Measurements from ENCODE around the gene HRCT1.
"Not testable (repeated sequence)": the region's sequence is repeated elsewhere in the genome, so short reads cannot be mapped to it uniquely, and the experiment has no call there.

HRCT1 gene

DNA sequence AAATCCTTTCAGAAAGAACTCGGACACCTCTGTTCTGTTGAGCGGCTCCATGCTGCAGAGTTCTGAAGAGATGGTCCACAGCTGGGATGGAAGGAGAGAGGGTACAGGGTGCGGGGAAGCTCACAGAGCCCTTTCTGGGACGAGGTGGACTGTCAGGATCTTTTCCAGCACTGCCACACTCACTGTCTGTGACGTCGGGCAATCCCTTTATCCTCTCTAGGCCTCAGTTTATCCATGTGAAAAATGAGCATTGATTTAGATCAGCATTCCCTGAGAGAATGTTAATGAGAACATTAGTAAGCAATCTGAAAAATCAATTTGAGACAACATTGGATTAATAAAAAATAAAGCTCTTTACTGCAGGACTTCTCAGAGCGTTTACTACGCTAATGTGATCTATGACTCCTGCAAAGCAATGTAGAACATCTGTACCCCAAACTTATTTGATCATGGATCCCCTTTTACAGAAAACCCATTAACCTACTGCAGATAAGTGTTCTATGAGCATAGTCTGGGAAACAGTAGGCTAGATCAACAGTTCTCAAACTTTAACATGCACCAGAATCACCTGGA is 35.6 kb upstream of the HRCT1 start, which contains the start of gene OR13J1:
Gene OR13J1, minus strand, starts transcription at position 51 of the 573 bp plus-strand sequence. Its CDS starts 0 bp downstream, at position 51.
- no peak within 1 kb of the TSS for H3K4me3 Mint-ChIP-seq
- no peaks in the 10 kb centered on the region for H3K9me3 Mint-ChIP-seq
- CTCF ChIA-PET = interaction anchor here (2.5 kb wide), 1 partner anchor 12 kb away, joined by 6 read pairs; no protein-coding TSS in a partner anchor
- no peaks in the 10 kb centered on the region for H3K36me3 Mint-ChIP-seq
- DNase-seq = no peak
- no peak within 1 kb of the TSS for H3K27ac Mint-ChIP-seq
- no peaks in the 10 kb centered on the region for H3K4me1 Mint-ChIP-seq
- peaks cover 7% of the 10 kb centered on the region for H3K27me3 Mint-ChIP-seq

DNA sequence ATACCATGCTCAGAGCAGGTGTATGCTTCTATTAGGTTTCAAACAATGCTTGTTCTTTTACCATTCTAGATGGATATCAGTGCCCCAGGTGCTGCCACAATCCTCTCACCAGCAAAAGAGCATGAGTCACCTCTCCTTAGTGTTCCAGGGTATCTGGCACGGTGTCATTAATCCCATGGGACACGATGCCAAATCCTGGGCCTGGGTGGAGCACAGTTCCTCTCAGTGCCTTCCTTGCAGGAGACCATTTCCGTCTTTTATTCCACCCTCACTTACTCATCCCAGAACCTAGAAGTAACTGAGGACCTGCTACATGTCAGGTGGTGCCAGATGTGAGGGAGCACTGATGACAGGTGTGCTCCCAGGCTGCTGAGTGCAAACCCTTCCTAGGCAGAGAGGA is 34.5 kb upstream of the HRCT1 start:
- no peaks in the 10 kb centered on the region for H3K36me3 Mint-ChIP-seq
- no peak overlapping the region for H3K27ac Mint-ChIP-seq
- no peak for DNase-seq
- no peaks in the 10 kb centered on the region for H3K4me1 Mint-ChIP-seq
- H3K9me3 Mint-ChIP-seq = no peaks in the 10 kb centered on the region
- H3K27me3 Mint-ChIP-seq = peaks cover 11% of the 10 kb centered on the region
- H3K4me3 Mint-ChIP-seq = no peak overlapping the region
- CTCF ChIA-PET = interaction anchor here (2.5 kb wide), 1 partner anchor 11 kb away, joined by 6 read pairs; no protein-coding TSS in a partner anchor

DNA sequence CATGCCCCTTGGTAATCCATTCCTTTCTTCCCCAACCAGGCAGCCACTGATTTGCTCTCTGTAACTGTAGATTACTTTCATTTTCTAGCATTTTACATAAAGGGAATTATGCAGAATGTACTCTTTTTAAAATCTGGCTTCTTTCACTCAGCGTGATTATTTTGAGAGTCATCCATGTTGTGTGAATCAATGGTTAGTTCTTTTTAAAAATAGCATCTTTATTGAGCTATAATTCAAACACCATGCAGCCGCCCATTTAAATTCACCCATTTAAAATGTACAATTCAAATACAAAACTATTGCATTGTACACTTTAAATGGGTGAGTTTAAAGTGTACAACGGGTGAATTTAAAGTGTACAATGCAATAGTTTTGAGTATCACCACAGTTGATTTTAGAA is 33.5 kb upstream of the HRCT1 start:
- no peak for DNase-seq
- no peaks in the 10 kb centered on the region for H3K4me1 Mint-ChIP-seq
- H3K27me3 Mint-ChIP-seq = peaks cover 13% of the 10 kb centered on the region
- peaks cover under 1% of the 10 kb centered on the region for H3K36me3 Mint-ChIP-seq
- CTCF ChIA-PET = interaction anchor here (0.6 to 2.5 kb wide), 2 partner anchors 10 to 225 kb away, joined by 3 to 6 read pairs; no protein-coding TSS in a partner anchor
- no peak overlapping the region for H3K4me3 Mint-ChIP-seq
- peaks cover 6% of the 10 kb centered on the region for H3K9me3 Mint-ChIP-seq
- no peak overlapping the region for H3K27ac Mint-ChIP-seq

DNA sequence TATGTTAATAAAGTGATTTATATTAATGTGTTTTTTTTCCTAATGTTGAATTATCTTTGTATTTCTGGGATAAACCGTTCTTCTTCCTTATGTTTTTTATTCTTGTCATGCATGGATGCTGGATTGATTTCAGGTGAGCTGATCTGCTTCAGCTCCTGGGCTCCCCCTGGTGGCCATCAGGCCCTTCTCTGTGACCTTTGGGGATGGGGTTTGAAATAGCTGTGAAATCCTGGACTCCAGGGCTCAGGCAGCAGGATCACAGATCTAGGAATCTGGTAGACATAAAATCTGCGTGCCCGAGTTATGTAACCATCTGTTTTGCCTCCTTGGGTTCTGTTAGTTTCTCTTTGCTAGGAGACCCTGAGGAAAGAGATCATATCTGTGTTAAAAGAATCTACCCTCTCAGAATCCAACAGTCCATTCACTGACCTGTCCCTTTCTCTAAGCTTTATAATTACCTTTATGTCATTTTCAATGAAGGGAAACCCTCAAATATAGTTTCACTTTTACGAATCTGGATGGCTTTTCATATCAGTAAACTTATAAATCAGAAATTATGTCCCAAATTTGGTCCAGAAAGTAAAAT is 23.6 kb upstream of the HRCT1 start:
- Mint-ChIP-seq H3K27ac (no peak overlapping the region), H3K4me3 (no peak overlapping the region), H3K27me3 (peaks cover 41% of the 10 kb centered on the region), H3K36me3 (peaks cover 2% of the 10 kb centered on the region), H3K9me3 (peaks cover 6% of the 10 kb centered on the region), H3K4me1 (no peaks in the 10 kb centered on the region)
- DNase-seq = peak; percentile 85
- CTCF ChIA-PET = interaction anchor here (0.7 to 3.0 kb wide), 32 partner anchors 9 to 279 kb away, joined by 3 to 61 read pairs (median 4); partner anchors contain the start of genes ARHGEF39, FAM221B, GBA2 and HINT2

DNA sequence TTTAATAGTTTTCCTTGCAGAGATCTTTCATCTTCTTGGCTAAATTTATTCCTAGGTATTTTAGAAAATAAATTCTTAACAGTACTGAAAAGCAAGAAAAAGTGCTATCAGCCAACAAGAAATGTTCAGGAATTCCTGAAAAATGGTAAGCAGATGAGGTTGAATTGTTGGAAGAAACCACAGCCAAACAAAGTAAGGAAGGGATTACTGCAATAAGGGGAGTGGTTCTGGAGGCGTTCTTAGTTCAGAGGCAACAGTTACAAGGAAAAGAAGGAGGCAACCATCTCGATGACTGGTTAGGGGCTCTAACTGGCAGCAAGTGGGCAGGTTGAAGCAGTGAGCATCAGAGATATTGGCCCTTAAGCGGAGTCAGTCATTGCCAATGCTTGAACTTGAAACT is 23.0 kb upstream of the HRCT1 start:
- no peaks in the 10 kb centered on the region for H3K4me1 Mint-ChIP-seq
- H3K9me3 Mint-ChIP-seq = no peaks in the 10 kb centered on the region
- no peak for DNase-seq
- CTCF ChIA-PET = interaction anchor here (0.8 to 3.0 kb wide), 14 partner anchors 9 to 221 kb away, joined by 3 to 61 read pairs (median 6); partner anchors contain the start of genes FAM221B, GBA2, RGP1 and TMEM8B
- H3K27me3 Mint-ChIP-seq = peaks cover 37% of the 10 kb centered on the region
- no peaks in the 10 kb centered on the region for H3K36me3 Mint-ChIP-seq
- no peak overlapping the region for H3K4me3 Mint-ChIP-seq
- H3K27ac Mint-ChIP-seq = no peak overlapping the region

DNA sequence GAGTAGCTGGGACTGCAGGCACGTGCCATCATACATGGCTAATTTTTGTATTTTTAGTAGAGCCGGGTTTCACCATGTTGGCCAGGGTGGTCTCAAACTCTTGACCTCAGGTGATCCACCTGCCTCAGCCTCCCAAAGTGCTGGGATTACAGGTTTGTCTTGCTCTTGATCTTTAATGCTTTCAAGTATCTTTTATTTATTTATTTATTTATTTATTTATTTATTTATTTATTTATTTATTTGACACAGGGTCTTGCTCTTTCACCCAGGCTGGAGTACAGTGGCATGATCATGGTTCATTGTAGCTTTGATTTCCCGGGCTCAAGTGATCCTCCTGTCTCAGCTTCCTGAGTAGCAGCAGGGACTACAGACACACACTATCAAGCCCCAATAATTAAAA is 21.1 kb upstream of the HRCT1 start:
- peaks cover 33% of the 10 kb centered on the region for H3K27me3 Mint-ChIP-seq
- CTCF ChIA-PET = interaction anchor here (1.9 kb wide), 1 partner anchor 95 kb away, joined by 7 read pairs; no protein-coding TSS in a partner anchor
- not testable (repeated sequence) for H3K4me1 Mint-ChIP-seq, H3K4me3 Mint-ChIP-seq, H3K9me3 Mint-ChIP-seq, H3K36me3 Mint-ChIP-seq, H3K27ac Mint-ChIP-seq, DNase-seq

DNA sequence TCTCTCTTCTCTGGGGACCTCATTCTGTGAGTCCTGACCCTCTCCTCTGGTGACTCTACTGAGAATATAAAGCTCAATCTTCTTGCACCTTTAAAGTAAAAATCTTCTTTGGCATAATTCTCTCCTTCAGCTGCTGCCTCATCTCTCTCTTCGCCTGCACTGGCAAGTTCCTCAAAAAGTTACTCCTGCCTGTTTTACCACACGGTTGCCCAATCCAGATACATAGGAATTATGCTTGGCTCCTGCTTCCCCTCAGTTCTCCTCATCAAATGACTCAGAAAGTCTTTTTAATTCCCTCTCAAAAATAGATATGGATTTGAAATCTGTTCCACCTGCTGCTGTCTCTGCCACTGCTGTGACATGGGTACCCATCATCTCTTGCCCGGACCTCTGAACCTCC is 14.4 kb upstream of the HRCT1 start:
- CTCF ChIA-PET = interaction anchor here (0.6 to 2.0 kb wide), 3 partner anchors 9 to 11 kb away, joined by 3 to 10 read pairs (median 4); no protein-coding TSS in a partner anchor
- DNase-seq = no peak
- Mint-ChIP-seq H3K9me3 (no peaks in the 10 kb centered on the region), H3K4me1 (no peaks in the 10 kb centered on the region), H3K27me3 (peaks cover 49% of the 10 kb centered on the region), H3K36me3 (no peaks in the 10 kb centered on the region), H3K27ac (no peak overlapping the region), H3K4me3 (no peak overlapping the region)

DNA sequence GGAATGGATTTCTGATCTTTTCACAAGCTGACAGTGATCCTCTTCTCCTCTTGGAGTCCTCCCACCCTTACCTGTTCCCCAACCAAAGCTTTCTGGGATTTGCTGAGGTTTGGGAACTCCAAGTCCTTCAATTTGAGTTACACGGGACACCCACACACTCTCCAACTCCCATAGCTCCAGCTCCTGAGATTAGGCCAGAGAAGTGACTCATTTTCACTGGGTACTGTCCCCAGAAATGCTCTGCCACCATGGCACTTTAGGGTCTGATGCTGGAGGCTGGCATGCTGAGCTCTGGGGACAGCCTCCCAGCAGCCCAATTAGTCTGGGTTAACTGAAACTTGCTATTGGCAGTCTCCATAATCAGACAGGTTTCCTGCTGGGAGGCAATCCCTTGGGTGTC is 14.0 kb upstream of the HRCT1 start:
- Mint-ChIP-seq H3K27me3 (peaks cover 49% of the 10 kb centered on the region), H3K9me3 (no peaks in the 10 kb centered on the region), H3K27ac (no peak overlapping the region), H3K4me3 (no peak overlapping the region), H3K4me1 (no peaks in the 10 kb centered on the region), H3K36me3 (no peaks in the 10 kb centered on the region)
- CTCF ChIA-PET = interaction anchor here (0.6 to 2.0 kb wide), 3 partner anchors 10 to 11 kb away, joined by 3 to 10 read pairs (median 4); no protein-coding TSS in a partner anchor
- no peak for DNase-seq

DNA sequence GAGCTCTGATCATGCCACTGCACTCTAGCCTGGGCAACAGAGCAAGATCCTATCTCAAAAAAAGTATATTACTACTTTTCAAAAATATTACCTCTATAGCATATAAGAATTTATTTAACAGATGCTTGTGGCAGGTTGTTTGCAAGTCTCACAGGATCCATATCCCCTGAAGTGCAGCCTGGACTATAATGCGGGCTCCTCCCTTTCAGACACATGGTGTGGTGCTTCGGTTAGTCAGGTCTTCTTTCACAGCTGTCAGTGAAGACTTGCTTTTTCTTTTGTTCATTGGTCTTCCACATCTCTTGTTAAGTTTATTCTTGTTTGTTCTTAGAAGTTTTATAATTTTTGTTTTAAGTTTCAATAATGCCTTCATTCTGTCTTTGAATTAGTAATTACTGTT is 9.4 kb upstream of the HRCT1 start:
- CTCF ChIA-PET = interaction anchor here (0.6 to 1.1 kb wide), 3 partner anchors 57 to 342 kb away, joined by 3 read pairs; no protein-coding TSS in a partner anchor
- no peaks in the 10 kb centered on the region for H3K36me3 Mint-ChIP-seq
- no peak for DNase-seq

DNA sequence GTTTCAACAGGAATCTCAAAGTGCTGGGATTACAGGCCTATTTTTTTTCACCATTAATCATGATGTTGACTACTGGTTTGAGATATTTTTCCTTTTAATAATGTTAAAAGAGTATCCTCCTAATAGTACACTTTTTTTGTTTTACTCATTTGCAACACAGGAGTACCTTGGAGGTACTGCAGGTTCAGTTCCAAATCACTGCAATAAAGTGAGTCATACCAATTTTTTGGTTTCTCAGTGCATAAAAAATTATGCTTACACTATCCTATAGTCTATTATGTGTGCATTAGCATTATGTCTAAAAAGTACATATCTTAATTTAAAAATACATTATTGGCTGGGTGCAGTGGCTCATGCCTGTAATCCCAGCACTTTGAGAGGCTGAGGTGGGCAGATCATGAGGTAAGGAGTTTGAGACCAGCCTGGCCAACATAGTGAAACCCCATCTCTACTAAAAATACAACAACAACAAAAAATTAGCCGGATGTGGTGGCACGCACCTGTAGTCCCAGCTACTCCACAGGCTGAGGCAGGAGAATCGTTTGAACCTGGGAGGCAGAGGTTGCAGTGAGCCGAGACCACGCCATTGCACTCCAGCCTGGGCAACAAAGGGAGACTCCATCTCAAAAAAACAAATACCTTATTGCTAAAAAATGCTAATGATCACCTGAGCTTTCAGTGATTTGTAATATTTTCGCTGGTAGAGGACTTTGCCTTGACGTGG is 8.5 kb upstream of the HRCT1 start:
- not testable (repeated sequence) for H3K4me3 Mint-ChIP-seq, H3K9me3 Mint-ChIP-seq, H3K27ac Mint-ChIP-seq, H3K36me3 Mint-ChIP-seq, H3K4me1 Mint-ChIP-seq, DNase-seq
- H3K27me3 Mint-ChIP-seq = peaks cover 31% of the 10 kb centered on the region
- CTCF ChIA-PET = interaction anchor here (1.1 to 1.7 kb wide), 5 partner anchors 9 to 126 kb away, joined by 3 to 4 read pairs (median 3); no protein-coding TSS in a partner anchor

More for the DNA sequence above, 9.4 kb upstream of the HRCT1 start:
- Mint-ChIP-seq H3K9me3 (no peaks in the 10 kb centered on the region), H3K27ac (no peak overlapping the region), H3K4me1 (no peaks in the 10 kb centered on the region), H3K4me3 (no peak overlapping the region), H3K27me3 (peaks cover 38% of the 10 kb centered on the region)

DNA sequence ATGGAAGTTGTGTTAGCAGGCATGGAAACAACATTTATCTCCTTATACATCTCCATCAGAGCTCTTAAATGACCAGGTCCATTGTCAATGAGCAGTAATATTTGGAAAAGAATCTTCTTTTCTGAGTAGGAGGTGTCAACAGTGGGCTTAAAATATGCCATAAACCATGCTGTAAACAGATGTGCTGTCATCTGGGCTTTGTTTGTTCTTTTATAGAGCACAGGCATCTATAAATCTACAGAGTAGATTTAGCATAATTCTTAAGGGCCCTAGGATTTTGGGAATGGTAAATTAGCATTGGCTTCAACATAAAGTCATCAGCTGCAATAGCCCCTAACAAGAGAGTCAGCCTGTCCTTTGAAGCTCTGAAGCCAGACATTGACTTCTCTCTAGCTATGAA is 7.7 kb upstream of the HRCT1 start:
- Mint-ChIP-seq H3K27me3 (peaks cover 25% of the 10 kb centered on the region), H3K27ac (no peak overlapping the region), H3K4me3 (no peak overlapping the region), H3K4me1 (peaks cover 3% of the 10 kb centered on the region), H3K9me3 (no peaks in the 10 kb centered on the region), H3K36me3 (no peaks in the 10 kb centered on the region)
- CTCF ChIA-PET = interaction anchor here (0.9 to 1.7 kb wide), 7 partner anchors 10 to 151 kb away, joined by 3 to 4 read pairs (median 3); no protein-coding TSS in a partner anchor
- no peak for DNase-seq

DNA sequence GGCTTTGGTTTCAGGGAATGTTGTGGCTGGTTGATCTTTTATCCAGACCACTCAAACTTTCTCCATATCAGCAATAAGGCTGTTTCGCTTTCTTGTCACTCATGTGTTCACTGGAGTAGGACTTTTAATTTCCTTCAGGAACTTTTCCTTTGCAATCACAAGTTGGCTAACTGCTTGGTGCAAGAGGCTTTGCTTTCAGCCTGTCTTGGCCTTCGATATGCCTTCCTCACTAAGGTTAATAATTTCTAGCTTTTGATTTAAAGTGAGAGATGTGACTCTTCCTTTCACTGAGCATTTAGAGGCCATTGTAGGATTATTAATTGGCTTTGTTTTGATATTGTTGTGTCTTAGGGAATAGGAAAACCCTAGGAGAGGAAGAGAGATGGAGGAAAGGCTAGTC is 7.0 kb upstream of the HRCT1 start:
- Mint-ChIP-seq H3K36me3 (no peaks in the 10 kb centered on the region), H3K27ac (no peak overlapping the region), H3K9me3 (no peaks in the 10 kb centered on the region), H3K4me1 (peaks cover 3% of the 10 kb centered on the region), H3K4me3 (no peak overlapping the region), H3K27me3 (peaks cover 25% of the 10 kb centered on the region)
- no peak for DNase-seq
- CTCF ChIA-PET = interaction anchor here (0.6 to 1.7 kb wide), 6 partner anchors 17 to 177 kb away, joined by 3 to 4 read pairs (median 4); no protein-coding TSS in a partner anchor

DNA sequence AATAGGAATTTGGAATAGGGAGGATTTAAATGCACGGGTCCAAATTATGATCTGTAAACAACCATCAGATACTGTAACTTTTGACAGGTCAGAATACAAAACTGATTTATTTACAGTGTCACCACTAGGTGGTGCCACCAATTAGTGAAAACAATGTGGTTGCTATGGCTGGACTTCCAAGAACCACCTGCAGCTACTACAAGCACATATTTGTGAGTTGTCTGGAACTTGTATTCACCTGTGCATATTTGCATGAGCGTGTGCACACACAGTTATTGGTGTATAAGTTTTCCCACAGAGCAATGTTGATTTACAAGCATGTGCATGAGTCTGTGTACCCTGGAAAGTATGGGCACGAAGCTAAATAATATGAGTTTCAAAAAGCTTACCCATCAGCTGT is 3.0 kb upstream of the HRCT1 start:
- Mint-ChIP-seq H3K27ac (no peak overlapping the region), H3K4me3 (no peak overlapping the region), H3K4me1 (peaks cover 18% of the 10 kb centered on the region), H3K36me3 (no peaks in the 10 kb centered on the region), H3K9me3 (no peaks in the 10 kb centered on the region), H3K27me3 (peaks cover 22% of the 10 kb centered on the region)
- CTCF ChIA-PET = interaction anchor here (0.7 to 4.5 kb wide), 27 partner anchors 9 to 200 kb away, joined by 3 to 132 read pairs (median 4); partner anchors contain the start of gene OR2S2
- DNase-seq = peak; percentile 54

DNA sequence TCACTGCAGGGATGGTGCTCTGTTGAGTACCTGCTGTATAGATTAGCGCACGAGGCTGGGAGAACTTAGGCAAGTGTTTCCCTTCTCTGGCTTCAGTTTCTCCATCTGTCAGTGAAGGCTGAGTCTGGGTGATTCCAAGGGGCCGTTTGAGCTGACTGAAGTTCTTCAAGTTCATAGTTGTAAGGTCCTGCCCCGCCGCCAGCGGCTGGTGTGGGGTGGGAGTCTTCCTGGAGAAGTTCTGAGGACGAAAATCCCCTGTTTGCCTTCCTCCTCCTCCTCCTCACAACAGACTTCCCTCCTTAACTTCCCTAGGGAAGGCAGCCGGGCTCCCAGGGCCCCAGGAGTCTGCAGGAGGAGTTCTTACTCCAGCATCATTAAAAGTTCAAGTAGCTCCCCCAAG is 1.7 kb upstream of the HRCT1 start:
- Mint-ChIP-seq H3K9me3 (no peaks in the 10 kb centered on the region), H3K27ac (no peak overlapping the region), H3K36me3 (no peaks in the 10 kb centered on the region), H3K27me3 (peaks cover 22% of the 10 kb centered on the region), H3K4me3 (no peak overlapping the region), H3K4me1 (peaks cover 30% of the 10 kb centered on the region)
- no peak for DNase-seq
- CTCF ChIA-PET = interaction anchor here (1.0 to 4.5 kb wide), 6 partner anchors 17 to 120 kb away, joined by 3 to 132 read pairs (median 7); no protein-coding TSS in a partner anchor
